ENCODE measurements around the gene SF3B4. TPM values are rescaled to one million over a fixed set of nuclear protein-coding genes. Genes with fewer than 3 reads are reported as not detected.

The SF3B4 gene
- total RNA-seq, 1 experiment from 2014 or later: 103 TPM

- Mint-ChIP-seq H3K4me1 (ENCODE audit: low read depth, unreplicated experiment) (peaks cover 8% of the 10 kb centered on the region), H3K27me3 (ENCODE audit: insufficient read depth, unreplicated experiment) (no peaks in the 10 kb centered on the region), H3K4me3 (ENCODE audit: unreplicated experiment) (no peak overlapping the region), H3K36me3 (ENCODE audit: insufficient read depth, unreplicated experiment) (peaks cover 8% of the 10 kb centered on the region), H3K9me3 (ENCODE audit: unreplicated experiment) (no peaks in the 10 kb centered on the region), H3K27ac (ENCODE audit: unreplicated experiment) (no peak overlapping the region)
- no peaks in the 10 kb centered on the region for H3K27me3 ChIP-seq (replicated peaks; ENCODE audit: control insufficient read depth, insufficient read depth, low read length)
- ChIA-PET CTCF (interaction anchor here (0.8 to 1.0 kb wide), 2 partner anchors 54 to 302 kb away, joined by 3 read pairs; no protein-coding TSS in a partner anchor), POLR2A (interaction anchor here (0.6 to 0.9 kb wide), 2 partner anchors 153 to 166 kb away, joined by 3 read pairs; no protein-coding TSS in a partner anchor)
- no peak for TF ChIP-seq CTCF (IDR thresholded peaks at IDR 0.05; ENCODE audit: insufficient read depth in 1 of 2, low read depth in 1 of 2, low read length in 1 of 2, severe bottlenecking in 1 of 2, unreplicated experiment in 1 of 2)
- H3K9me3 ChIP-seq: no peaks in the 10 kb centered on the region
- peak in 1 of 2 experiments; percentile 31 for DNase-seq
- peaks cover 13% of the 10 kb centered on the region for H3K4me1 ChIP-seq
- intact Hi-C loops (cut with micrococcal nuclease; ENCODE audit: unreplicated experiment): no loop called here
- H3K36me3 ChIP-seq (ENCODE audit: control insufficient read depth, insufficient read depth, low read length): no peaks in the 10 kb centered on the region
- BruUV-seq (replicated peaks): no TSS peak
- H3K4me3 ChIP-seq (ENCODE audit: low read depth, low read length): peak overlapping the region; percentile 66
Observed at GRCh38 chr1:149884433-149885338, 42.9 kb downstream of the SF3B4 start.

GRCh38 chr1:149883598-149884247, 43.9 kb downstream of the SF3B4 start:
- no peaks in the 10 kb centered on the region for H3K9me3 ChIP-seq
- no peak overlapping the region for H3K4me3 Mint-ChIP-seq (ENCODE audit: unreplicated experiment)
- intact Hi-C loops (cut with micrococcal nuclease; ENCODE audit: unreplicated experiment): no loop called here
- no peaks in the 10 kb centered on the region for H3K9me3 Mint-ChIP-seq (ENCODE audit: unreplicated experiment)
- TF ChIP-seq CTCF (IDR thresholded peaks at IDR 0.05; ENCODE audit: insufficient read depth in 1 of 2, low read depth in 1 of 2, low read length in 1 of 2, severe bottlenecking in 1 of 2, unreplicated experiment in 1 of 2): no peak
- no peaks in the 10 kb centered on the region for H3K27me3 ChIP-seq (replicated peaks; ENCODE audit: control insufficient read depth, insufficient read depth, low read length)
- H3K27me3 Mint-ChIP-seq (ENCODE audit: insufficient read depth, unreplicated experiment): no peaks in the 10 kb centered on the region
- peaks cover 8% of the 10 kb centered on the region for H3K36me3 Mint-ChIP-seq (ENCODE audit: insufficient read depth, unreplicated experiment)
- peaks cover 10% of the 10 kb centered on the region for H3K4me1 ChIP-seq
- no TSS peak for BruUV-seq (replicated peaks)
- no peak overlapping the region for H3K4me3 ChIP-seq (ENCODE audit: low read depth, low read length)
- H3K4me1 Mint-ChIP-seq (ENCODE audit: low read depth, unreplicated experiment): peaks cover 8% of the 10 kb centered on the region
- ChIA-PET POLR2A (interaction anchor here (0.9 kb wide), 1 partner anchor 34 kb away, joined by 3 read pairs; no protein-coding TSS in a partner anchor), CTCF (no interaction called here)
- no peak overlapping the region for H3K27ac Mint-ChIP-seq (ENCODE audit: unreplicated experiment)
- H3K36me3 ChIP-seq (ENCODE audit: control insufficient read depth, insufficient read depth, low read length): no peaks in the 10 kb centered on the region
- no peak for DNase-seq

GRCh38 chr1:149881876-149882275, 45.7 kb downstream of the SF3B4 start:
- H3K27me3 Mint-ChIP-seq (ENCODE audit: insufficient read depth, unreplicated experiment): no peaks in the 10 kb centered on the region
- TF ChIP-seq CTCF (IDR thresholded peaks at IDR 0.05; ENCODE audit: insufficient read depth in 1 of 2, low read depth in 1 of 2, low read length in 1 of 2, severe bottlenecking in 1 of 2, unreplicated experiment in 1 of 2): no peak
- H3K36me3 Mint-ChIP-seq (ENCODE audit: insufficient read depth, unreplicated experiment): peaks cover 15% of the 10 kb centered on the region
- CTCF ChIA-PET: no interaction called here
- peak overlapping the region; percentile 21 for H3K27ac Mint-ChIP-seq (ENCODE audit: unreplicated experiment)
- POLR2A ChIA-PET: no interaction called here
- no peaks in the 10 kb centered on the region for H3K27me3 ChIP-seq (replicated peaks; ENCODE audit: control insufficient read depth, insufficient read depth, low read length)
- H3K4me1 ChIP-seq: peaks cover 9% of the 10 kb centered on the region
- intact Hi-C loops (cut with micrococcal nuclease; ENCODE audit: unreplicated experiment): no loop called here
- no peak for DNase-seq
- peaks cover 8% of the 10 kb centered on the region for H3K4me1 Mint-ChIP-seq (ENCODE audit: low read depth, unreplicated experiment)
- no peaks in the 10 kb centered on the region for H3K36me3 ChIP-seq (ENCODE audit: control insufficient read depth, insufficient read depth, low read length)
- BruUV-seq (replicated peaks): no TSS peak
- H3K4me3 Mint-ChIP-seq (ENCODE audit: unreplicated experiment): no peak overlapping the region
- H3K9me3 Mint-ChIP-seq (ENCODE audit: unreplicated experiment): no peaks in the 10 kb centered on the region
- no peaks in the 10 kb centered on the region for H3K9me3 ChIP-seq
- H3K4me3 ChIP-seq (ENCODE audit: low read depth, low read length): no peak overlapping the region
